Heart right ventricle (tissue), 16 donors: Measurements from ENCODE around the gene LGALS7B. TPM values are rescaled to one million over a fixed set of nuclear protein-coding genes. Genes with fewer than 3 reads are reported as not detected.
A peak's percentile ranks its signal among the peaks of the same experiment; 100 is the strongest.
"Not testable (repeated sequence)": the region's sequence is repeated elsewhere in the genome, so short reads cannot be mapped to it uniquely, and the experiment has no call there.

Source experiments
- ATAC-seq, 8 donors: fragments of 200-7000 bp; cut with Tn5 transposase; one replicate each; pipeline ENCODE4 v1.9.1; 2020; ENCODE audit warnings: mild to moderate bottlenecking in 8 of 8, moderate library complexity in 8 of 8, moderate number of reproducible peaks in 1 of 8
- DNase-seq, 2 donors: peaks; one replicate each; pipeline ENCODE4 v3.0.0-alpha.2; 2020
- H3K27ac ChIP-seq, 10 donors: fragments of 200-600 bp; sonication (generic) in 2 of 10; one replicate each; pipeline versions ENCODE4 v1.5.0 to v1.8.0; 2020 to 2022; ENCODE audit warnings: mild to moderate bottlenecking in 3 of 10
- H3K27me3 ChIP-seq, 7 donors: fragments of 200-600 bp; one replicate each; pipeline ENCODE4 v1.8.0; 2021 to 2022; ENCODE audit warnings: mild to moderate bottlenecking in 2 of 7
- H3K36me3 ChIP-seq, 9 donors: fragments of 200-600 bp; sonication (generic) in 1 of 9; one replicate each; pipeline versions ENCODE4 v1.5.0 to v1.8.0; 2020 to 2022; ENCODE audit warnings: mild to moderate bottlenecking in 2 of 9
- H3K4me1 ChIP-seq, 9 donors: fragments of 200-600 bp; sonication (generic) in 1 of 9; one replicate each; pipeline versions ENCODE4 v1.5.0 to v1.8.0; 2020 to 2022; ENCODE audit warnings: mild to moderate bottlenecking in 4 of 9
- H3K4me3 ChIP-seq, 10 donors: fragments of 200-600 bp; sonication (generic) in 2 of 10; one replicate each; pipeline versions ENCODE4 v1.5.0 to v1.8.0; 2020 to 2022; ENCODE audit warnings: mild to moderate bottlenecking in 7 of 10, moderate library complexity in 2 of 10
- H3K9me3 ChIP-seq, 11 donors: fragments of 200-600 bp in 10 of 11; sonication (generic) in 2 of 11; one replicate each; pipeline versions ENCODE4 v1.5.0 to v1.8.0; 2013 to 2022; ENCODE audit warnings: mild to moderate bottlenecking in 2 of 11, control low read depth in 1 of 11, moderate library complexity in 1 of 11
- WGBS, 2 donors: extraction: QIAGEN DNeasy Blood & Tissue Kit; methylation state at CpG; one replicate each; pipeline ENCODE4 v1.1.7; 2013; ENCODE audit warnings: inconsistent platforms in 1 of 2; 5-methylcytosine and 5-hydroxymethylcytosine counted together
- intact Hi-C, 10 donors: fragments of 100-400 bp; cut with DNase I; formaldehyde crosslinking; loops; one replicate each; pipeline versions ENCODE4 v1.11.1 to v1.14.2; 2022
- polyA plus RNA-seq, 2 donors: library from polyadenylated mRNA; stranded (reverse); fragments of 200-250 nt; gene quantifications; one replicate each; pipeline ENCODE4 v1.2.3, GENCODE V29; 2013
- total RNA-seq, 10 donors: library from RNA; stranded (reverse); fragmentation: NEBNext Ultra II Directional in 3 of 10; extraction: Animal tissue kit (Norgen Biotek cat#: 25700) in 3 of 10; gene quantifications; one replicate each; pipeline versions ENCODE4 v1.2.1 to v1.2.4, GENCODE V29; 2021 to 2023
- TF ChIP-seq, protein P1 (sequence below), 9 donors: fragments of 200-600 bp; sonication (generic) in 2 of 9; IDR thresholded peaks; one replicate each; pipeline versions ENCODE4 v1.5.0 to v1.8.0; 2021 to 2022; ENCODE audit warnings: antibody characterized with exemption in 9 of 9, mild to moderate bottlenecking in 5 of 9, moderate library complexity in 1 of 9
- donor health status: Arrhythmogenic right ventricular cardiomyopathy.
- donor health status: ischemic (EF 13 %, LVEDD 7.1; RV severe dilation, severe dysfunction).
- donor health status: healthy with polysubstance abuse.
- donor health status: DM: no; HTN: yes; CAD: no.
- donor health status: DM: no; HTN: no; CAD: no.
- donor health status: ischemic (EF 25% LVEDD 6.9; RV normal size, moderate dysfunction).
- donor health status: ischemic (EF 25% LVEDD 5.7; RV mildly dilated, moderate dysfunction).
- donor health status: healthy.
- donor health status: DM: yes; HTN: yes; CAD: no.
- donor health status: Ischemic cardiomyopathy.
- donor health status: ischemic (EF 35%, LVEDD 5.7; RV mildly dilated, moderate dysfunction).
- donor health status: nonischemic (EF 11% LVEDD 7.7; RV severe dilation, severe dysfunction).
- donor health status: DM: yes; HTN: yes; CAD: no.
- donor health status: PGD.
- donor health status: ischemic (EF 29% LVEDD 5.4; RV normal size, mild dysfunction).
- donor health status: nonischemic (EF 23%, LVEDD 6.1; RV moderate dilation, normal function).

LGALS7B gene
- total and polyA plus RNA-seq, 12 donors: 0.19 to 0.60 TPM; not detected in 10

DNA sequence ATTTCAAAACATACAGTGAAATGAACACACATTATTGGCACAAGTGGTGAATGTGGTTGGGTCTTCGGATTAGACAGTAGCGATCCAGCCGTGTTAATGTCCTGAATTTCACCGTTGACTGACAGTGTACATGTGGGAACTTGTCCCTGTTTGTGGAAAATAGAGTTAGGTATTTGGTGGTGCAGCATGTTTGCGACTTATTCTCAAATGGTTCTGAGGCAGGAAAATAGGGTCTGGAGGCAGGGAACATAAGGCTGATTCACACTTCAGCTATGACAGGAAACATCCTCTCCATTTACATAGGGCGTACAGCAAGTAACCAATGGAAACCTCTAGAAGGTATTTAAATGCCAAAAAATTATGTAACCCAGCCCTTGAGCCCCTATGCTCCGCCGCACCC lies 4.2 kb downstream of the LGALS7B start:
- Histone ChIP-seq H3K27me3 (no peaks in the 10 kb centered on the region), H3K4me3 (peak overlapping the region in 1 of 10 donors; percentile 43), H3K9me3 (no peaks in the 10 kb centered on the region), H3K4me1 (peaks cover 0 to 15% (median 7%) of the 10 kb centered on the region in 9 donors), H3K36me3 (no peaks in the 10 kb centered on the region), H3K27ac (peak overlapping the region in 1 of 10 donors; percentile 36)
- 74 to 79% methylated on average over 8 of the region's 8 CpGs for WGBS, 2 donors
- TF ChIP-seq, protein P1, sequence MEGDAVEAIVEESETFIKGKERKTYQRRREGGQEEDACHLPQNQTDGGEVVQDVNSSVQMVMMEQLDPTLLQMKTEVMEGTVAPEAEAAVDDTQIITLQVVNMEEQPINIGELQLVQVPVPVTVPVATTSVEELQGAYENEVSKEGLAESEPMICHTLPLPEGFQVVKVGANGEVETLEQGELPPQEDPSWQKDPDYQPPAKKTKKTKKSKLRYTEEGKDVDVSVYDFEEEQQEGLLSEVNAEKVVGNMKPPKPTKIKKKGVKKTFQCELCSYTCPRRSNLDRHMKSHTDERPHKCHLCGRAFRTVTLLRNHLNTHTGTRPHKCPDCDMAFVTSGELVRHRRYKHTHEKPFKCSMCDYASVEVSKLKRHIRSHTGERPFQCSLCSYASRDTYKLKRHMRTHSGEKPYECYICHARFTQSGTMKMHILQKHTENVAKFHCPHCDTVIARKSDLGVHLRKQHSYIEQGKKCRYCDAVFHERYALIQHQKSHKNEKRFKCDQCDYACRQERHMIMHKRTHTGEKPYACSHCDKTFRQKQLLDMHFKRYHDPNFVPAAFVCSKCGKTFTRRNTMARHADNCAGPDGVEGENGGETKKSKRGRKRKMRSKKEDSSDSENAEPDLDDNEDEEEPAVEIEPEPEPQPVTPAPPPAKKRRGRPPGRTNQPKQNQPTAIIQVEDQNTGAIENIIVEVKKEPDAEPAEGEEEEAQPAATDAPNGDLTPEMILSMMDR (IDR thresholded peaks at IDR 0.05): no peak
- ATAC-seq (no peak), DNase-seq (no peak)
- intact Hi-C loops: no loop called here

DNA sequence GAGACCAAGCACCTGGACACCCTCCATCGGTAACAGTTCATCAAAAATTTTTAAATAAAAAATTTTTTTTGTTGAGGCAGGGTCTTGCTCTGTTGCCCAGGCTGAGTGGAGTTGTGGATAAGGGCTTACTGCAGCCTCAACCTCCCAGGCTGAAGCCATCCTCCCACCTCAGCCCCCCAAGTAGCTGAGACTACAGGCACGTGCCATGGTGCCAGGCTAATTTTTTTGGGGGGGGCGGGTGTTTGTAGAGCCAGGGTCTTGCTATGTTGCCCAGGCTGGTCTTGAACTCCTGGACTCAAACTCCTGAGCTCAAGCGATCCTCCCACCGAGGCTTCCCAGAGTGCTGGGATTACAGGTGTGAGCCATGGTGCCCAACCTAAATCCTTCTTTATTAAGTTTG lies 4.7 kb downstream of the LGALS7B start:
- TF ChIP-seq, protein P1 (IDR thresholded peaks at IDR 0.05): no peak
- DNase-seq (no peak), ATAC-seq (no peak)
- Histone ChIP-seq H3K27ac (no peak overlapping the region), H3K36me3 (no peaks in the 10 kb centered on the region), H3K9me3 (no peaks in the 10 kb centered on the region), H3K27me3 (no peaks in the 10 kb centered on the region), H3K4me1 (peaks cover 0 to 15% (median 7%) of the 10 kb centered on the region in 9 donors), H3K4me3 (no peak overlapping the region)
- intact Hi-C loops: no loop called here
- WGBS, 2 donors: 94 to 95% methylated on average over 5 of the region's 5 CpGs

DNA sequence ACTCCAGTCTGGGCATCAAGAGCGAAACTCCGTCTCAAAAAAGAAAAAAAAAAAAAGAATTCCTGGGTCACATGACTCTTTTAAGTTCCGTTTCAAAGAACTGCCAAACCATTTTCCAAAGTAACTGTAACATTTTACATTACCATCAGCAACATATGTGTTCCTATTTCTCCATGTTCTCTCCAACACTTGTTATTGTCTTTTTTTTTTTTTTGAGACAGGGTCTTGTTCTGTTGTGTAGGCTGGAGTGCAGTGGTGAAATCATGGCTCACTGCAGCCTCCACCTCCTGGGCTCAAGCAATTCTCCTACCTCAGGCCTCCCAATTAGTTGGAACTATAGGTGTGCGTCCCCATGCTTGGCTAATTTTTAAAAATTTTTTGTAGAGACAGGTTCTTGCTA lies 6.5 kb downstream of the LGALS7B start:
- intact Hi-C loops: no loop called here
- H3K4me3 ChIP-seq: no peak overlapping the region
- no peak for DNase-seq
- H3K36me3 ChIP-seq: no peaks in the 10 kb centered on the region
- no peak overlapping the region for H3K27ac ChIP-seq
- H3K27me3 ChIP-seq: no peaks in the 10 kb centered on the region
- peaks cover 0 to 15% (median 7%) of the 10 kb centered on the region in 9 donors for H3K4me1 ChIP-seq
- H3K9me3 ChIP-seq: no peaks in the 10 kb centered on the region
- 87 to 95% methylated on average over 4 of the region's 4 CpGs for WGBS, 2 donors
- ATAC-seq: no peak
- TF ChIP-seq, protein P1 (IDR thresholded peaks at IDR 0.05): no peak

DNA sequence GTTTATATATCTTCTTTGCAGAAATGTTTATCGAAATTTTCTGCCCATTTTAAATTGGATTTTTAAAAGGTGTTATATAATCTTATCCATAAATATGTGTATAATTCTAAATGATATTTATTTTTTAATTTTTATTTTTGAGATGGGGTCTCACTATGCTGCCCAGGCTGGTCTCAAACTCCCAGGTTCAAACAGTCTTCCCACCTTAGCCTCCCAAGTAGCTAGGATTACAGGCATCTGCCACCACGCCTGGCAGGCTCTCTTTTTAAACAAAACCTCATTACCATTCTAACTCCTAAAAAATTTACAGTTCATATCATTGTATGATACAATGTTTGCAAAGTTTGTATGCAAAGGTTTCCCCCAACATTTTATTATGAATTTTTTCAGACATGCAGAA lies 7.2 kb downstream of the LGALS7B start:
- H3K4me1 ChIP-seq: peaks cover 0 to 15% (median 7%) of the 10 kb centered on the region in 9 donors
- H3K4me3 ChIP-seq: no peak overlapping the region
- H3K27ac ChIP-seq: no peak overlapping the region
- no peaks in the 10 kb centered on the region for H3K27me3 ChIP-seq
- WGBS, 2 donors: 71 to 94% methylated on average over 2 of the region's 2 CpGs
- DNase-seq (no peak), ATAC-seq (no peak)
- TF ChIP-seq, protein P1 (IDR thresholded peaks at IDR 0.05): no peak
- H3K36me3 ChIP-seq: no peaks in the 10 kb centered on the region
- no peaks in the 10 kb centered on the region for H3K9me3 ChIP-seq
- intact Hi-C loops: no loop called here

DNA sequence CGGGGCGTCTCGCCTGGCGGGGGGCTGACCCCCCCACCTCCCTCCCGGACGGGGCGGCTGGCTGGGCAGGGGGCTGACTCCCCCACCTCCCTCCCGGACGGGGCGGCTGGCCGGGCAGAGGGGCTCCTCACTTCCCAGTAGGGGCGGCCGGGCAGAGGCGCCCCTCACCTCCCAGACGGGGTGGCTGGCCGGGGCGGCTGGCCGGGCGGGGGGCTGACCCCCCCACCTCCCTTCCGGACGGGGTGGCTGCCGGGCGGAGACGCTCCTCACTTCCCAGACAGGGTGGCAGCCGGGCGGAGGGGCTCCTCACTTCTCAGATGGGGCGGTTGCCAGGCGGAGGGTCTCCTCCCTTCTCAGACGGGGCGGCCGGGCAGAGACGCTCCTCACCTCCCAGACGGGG lies 8.8 kb downstream of the LGALS7B start:
- H3K9me3 ChIP-seq, H3K27ac ChIP-seq, H3K27me3 ChIP-seq, intact Hi-C loops, H3K4me1 ChIP-seq, H3K36me3 ChIP-seq, H3K4me3 ChIP-seq, ATAC-seq, DNase-seq: not testable (repeated sequence)
- 88 to 92% methylated on average over 13 to 28 of the region's 33 CpGs for WGBS, 2 donors
